Measurements from ENCODE around the gene NOTCH1.

Gene NOTCH1

DNA sequence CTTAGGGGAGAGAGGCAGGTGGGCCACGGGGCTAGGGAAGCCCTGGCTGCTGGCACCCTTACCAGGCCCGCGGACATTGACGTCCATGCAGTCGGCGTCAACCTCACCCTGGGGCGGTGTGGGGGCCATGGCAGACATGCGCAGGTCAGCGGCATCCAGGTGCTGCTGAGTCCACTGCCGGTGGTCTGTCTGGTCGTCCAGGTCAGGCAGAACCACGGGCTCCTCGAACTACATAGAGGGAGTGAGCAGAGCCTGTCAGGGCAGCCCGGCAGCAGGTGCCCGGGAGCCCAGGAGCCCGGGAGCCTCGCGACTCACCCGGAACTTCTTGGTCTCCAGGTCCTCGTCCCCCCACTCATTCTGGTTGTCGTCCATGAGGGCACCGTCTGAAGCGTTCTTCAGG is 44.2 kb downstream of the NOTCH1 start:
- DNase-seq (ENCODE audit: low read depth): no peak

DNA sequence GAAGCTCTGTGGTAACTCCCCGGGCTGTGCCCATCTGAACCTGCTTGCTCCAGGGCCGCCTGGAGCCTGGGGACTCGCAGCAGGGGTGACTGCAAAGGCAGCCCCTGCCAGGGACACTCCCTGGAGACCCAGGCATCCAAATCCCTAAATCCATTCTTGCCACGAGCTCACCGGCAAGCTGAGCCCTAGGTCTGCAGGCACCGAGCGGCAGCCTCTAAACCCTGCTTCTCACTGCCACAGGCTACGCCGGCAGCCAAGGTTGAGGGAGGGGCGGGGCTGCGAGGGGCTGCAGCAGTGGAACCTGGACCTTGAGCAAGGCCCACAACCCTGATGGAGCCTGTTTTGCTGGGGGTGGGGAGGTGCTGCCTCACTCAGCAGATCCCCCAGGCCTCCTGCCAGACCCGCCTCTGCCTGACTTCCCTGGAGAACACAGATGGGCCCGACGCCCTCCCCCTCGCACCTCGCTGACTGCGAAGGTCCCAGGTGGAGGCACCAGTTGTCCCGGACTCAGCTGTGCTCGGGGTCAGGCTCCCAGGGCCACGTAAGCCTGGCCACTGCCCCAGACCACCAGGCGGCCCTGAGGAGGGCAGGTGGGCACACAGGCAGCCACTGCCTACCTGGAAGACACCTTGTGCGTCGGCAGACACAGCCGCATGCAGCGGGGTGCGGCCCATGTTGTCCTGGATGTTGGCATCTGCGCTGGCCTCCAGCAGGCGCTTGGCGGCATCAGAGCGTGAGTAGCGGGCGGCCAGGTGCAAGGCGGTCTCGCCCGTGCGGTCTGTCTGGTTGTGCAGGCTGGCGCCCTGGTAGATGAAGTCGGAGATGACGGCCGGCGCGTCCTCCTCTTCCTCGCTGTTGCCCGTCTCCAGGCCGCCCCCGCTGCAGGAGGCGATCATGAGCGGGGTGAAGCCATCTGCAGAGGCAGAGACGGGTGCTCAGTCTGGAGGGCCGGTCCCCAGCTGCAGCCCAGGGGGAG is 45.6 kb downstream of the NOTCH1 start:
- DNase-seq (ENCODE audit: low read depth): no peak

DNA sequence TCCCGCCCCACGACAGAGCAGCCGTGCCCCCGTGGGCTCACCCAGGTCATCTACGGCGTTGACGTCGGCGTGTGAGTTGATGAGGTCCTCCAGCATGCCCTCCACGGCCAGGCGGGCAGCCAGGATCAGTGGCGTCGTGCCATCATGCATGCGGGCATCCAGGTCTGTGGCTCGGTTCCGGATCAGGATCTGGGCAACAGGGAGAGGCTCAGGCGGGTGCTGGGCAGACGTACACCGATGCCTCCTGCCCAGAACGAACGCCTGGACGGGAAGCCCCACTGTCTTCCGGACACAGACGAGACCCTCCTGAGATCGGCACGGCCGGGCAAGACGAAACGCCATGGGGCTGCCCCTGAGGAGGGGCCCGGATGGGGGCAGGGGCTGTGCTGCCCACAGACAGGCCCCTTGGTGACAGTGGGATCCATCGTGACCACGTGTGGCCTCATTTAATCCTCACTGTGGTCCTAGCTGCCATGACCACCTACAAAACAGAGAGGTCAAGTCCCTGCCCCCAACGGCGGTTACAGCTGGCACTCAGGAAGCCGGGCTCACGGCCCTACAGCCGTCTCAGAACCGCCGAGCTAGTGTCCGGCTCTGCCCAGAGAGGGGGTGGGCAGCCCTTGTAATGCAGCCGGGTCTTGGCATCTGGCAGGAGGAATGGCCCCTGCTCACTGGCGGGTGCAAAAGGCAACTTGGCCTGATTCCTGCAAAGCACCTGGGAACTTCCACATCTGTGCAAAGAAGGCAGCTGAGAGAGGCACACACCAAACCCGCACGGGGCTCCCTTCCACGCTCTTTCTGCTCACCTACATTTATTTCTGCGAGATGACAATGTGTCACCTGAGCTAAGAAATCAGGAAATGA is 46.5 kb downstream of the NOTCH1 start:
- DNase-seq (ENCODE audit: low read depth): no peak

- DNase-seq (ENCODE audit: low read depth): no peak
Observed at GRCh38 chr9:136497916-136498695, 47.7 kb downstream of the NOTCH1 start.

DNA sequence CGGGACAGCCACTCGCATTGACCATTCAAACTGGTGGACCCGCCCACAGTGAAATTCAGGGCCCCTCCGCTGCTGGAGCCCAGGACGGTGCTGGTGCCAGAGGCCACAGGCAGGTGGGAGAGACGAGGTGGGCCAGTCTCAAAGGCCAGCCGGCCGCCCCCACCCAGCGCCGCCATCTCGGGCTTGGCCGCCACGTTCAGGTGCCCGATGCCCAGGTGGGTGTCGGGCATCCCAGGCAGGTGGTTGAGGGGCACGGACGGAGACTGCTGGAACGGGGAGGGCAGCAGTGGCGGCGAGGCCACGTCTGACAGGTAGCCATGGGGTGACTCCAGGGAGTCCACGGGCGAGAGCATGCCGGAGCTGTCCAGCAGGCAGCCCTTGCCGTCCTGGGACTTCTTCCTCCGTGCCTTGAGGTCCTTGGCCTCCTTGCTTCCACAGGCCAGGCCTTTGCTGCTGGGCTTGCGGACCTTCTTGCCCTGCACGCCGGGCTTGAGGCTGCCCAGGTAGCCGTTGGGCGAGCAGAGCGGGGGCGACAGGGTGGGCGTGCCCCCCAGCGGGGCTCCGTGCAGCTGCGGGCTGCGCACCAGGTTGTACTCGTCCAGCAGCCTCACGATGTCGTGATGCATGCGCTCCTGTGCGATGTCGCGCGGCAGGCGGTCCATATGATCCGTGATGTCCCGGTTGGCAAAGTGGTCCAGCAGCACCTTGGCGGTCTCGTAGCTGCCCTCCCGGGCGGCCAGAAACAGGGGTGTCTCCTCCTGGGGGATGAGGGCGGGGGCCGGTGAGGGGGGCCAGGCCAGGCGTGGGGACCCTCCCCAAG is 48.8 kb downstream of the NOTCH1 start:
- no peak for DNase-seq (ENCODE audit: low read depth)

DNA sequence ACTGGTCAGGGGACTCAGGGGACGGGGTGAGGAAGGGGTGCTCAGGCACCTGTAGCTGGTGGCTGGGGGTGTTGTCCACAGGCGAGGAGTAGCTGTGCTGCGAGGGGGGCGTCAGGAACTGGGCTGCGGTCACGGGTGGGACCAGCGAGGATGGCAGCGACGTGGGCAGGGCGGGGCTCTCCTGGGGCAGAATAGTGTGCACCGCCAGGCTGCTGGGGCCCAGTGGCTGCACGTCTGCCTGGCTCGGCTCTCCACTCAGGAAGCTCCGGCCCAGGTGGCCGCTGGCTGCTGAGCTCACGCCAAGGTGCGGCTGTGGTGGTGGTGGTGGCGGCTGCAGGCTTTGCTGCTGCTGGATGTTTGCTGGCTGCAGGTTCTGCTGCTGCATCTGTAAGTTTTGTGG is 49.7 kb downstream of the NOTCH1 start:
- DNase-seq (ENCODE audit: low read depth): no peak

DNA sequence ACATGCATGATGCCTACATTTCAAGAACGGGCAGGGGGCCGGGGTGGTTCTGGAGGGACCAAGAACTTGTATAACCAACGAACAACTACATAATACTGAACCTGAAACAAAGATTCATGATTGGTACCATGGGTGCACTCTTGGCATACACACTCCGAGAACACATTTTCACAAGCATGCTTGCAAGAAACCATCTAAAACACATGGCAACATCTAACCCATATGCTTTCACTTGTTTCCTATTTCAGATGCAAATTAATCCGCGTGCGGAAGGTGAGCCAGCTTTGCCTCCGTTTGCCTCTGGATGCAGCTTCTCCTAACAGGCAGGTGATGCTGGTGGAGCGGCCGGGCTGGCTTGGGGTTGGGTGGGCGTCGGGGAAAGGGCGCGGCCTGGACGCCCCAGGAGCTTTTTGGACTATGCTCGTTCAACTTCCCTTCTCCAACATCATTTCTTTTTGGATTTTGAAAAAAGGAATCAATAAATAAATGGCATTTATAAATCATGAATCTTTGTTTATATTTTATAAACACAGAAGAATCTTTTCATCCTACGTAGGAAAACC is 50.5 kb downstream of the NOTCH1 start:
- no peak for DNase-seq (ENCODE audit: low read depth)

DNA sequence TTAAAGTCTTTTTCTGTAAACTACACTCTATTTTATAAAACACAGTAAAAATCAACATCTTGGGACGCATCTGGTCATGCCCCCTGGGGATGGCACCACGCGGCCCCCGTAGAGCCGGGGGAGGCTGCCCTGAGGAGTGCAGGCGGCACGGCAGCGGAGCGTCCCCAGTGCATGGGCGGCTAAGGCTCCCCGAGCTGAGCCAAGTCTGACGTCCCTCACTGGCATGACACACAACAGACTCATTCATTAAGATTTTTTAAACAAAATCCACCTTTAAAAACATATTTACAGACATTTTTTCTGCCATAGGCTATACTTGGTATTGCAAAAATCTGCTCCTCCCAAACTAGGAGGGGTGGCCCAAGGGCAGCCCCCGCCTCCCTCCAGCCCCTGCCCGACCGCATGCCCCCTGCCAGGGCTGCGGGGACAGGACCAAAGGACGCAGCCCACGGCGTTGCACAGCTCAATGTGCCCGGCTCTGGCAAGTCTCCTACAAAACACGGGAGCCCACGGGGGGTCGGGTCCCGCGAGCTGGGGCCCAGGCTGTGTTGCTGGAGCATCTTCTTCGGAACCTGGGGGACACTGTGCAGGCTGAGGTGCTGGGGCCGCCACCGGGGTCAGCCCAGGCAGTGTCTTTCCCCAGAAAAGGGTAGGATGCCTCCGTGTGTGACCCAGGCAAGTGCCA is 51.2 kb downstream of the NOTCH1 start:
- DNase-seq (ENCODE audit: low read depth): no peak

GRCh38 chr9:136494012-136494411 is 51.8 kb downstream of the NOTCH1 start:
- no peak for DNase-seq (ENCODE audit: low read depth)

- no peak for DNase-seq (ENCODE audit: low read depth)
Observed at GRCh38 chr9:136493567-136493971, 52.3 kb downstream of the NOTCH1 start.

- DNase-seq (ENCODE audit: low read depth): no peak
Observed at GRCh38 chr9:136492978-136493522, 52.8 kb downstream of the NOTCH1 start.

GRCh38 chr9:136489731-136490130 is 56.1 kb downstream of the NOTCH1 start:
- DNase-seq (ENCODE audit: low read depth): no peak

- peak; percentile 54 for DNase-seq (ENCODE audit: low read depth)
Observed at GRCh38 chr9:136488247-136489214, 57.3 kb downstream of the NOTCH1 start.

DNA sequence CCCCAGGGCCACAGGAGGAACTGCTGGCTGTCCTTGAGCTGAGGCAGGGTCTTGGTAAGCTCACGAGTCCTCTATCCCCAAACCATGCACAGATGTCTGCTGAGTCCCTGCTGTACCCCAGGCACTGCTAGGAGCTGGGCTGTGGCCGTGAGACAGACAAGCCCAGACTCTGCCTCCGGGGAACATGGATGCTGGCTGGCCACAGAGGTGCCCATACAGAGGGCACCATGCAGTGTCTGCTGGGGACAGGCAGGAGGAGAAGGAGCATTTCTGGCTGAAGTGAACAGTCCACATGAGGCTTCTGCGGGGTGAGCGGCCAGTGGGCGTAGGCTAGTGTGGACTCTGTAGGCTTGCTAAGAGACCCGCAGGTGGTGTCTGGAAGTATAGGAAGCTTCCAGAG is 58.2 kb downstream of the NOTCH1 start:
- no peak for DNase-seq (ENCODE audit: low read depth)

- DNase-seq (ENCODE audit: low read depth): no peak
Observed at GRCh38 chr9:136486823-136487620, 58.8 kb downstream of the NOTCH1 start.

DNA sequence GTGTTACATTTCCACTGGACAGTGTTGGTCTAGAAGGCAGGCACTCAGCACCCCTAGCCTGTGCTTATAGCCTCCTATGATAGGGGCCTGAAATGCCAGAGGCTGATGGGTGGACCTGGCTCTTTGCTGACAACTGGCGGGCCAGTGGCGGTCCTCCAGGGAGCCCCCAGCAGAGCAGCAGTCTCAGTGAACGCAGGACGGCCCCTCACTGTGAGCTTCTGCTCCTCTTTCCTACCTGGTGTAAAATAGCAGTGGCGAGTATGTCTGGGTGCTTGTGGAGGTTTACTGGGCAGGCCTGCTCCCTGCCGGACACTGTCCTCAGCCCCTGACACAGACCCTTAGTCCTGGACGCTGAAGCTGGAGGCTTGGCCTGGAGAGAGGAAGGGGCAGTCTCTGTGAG is 59.7 kb downstream of the NOTCH1 start:
- DNase-seq (ENCODE audit: low read depth): no peak

DNA sequence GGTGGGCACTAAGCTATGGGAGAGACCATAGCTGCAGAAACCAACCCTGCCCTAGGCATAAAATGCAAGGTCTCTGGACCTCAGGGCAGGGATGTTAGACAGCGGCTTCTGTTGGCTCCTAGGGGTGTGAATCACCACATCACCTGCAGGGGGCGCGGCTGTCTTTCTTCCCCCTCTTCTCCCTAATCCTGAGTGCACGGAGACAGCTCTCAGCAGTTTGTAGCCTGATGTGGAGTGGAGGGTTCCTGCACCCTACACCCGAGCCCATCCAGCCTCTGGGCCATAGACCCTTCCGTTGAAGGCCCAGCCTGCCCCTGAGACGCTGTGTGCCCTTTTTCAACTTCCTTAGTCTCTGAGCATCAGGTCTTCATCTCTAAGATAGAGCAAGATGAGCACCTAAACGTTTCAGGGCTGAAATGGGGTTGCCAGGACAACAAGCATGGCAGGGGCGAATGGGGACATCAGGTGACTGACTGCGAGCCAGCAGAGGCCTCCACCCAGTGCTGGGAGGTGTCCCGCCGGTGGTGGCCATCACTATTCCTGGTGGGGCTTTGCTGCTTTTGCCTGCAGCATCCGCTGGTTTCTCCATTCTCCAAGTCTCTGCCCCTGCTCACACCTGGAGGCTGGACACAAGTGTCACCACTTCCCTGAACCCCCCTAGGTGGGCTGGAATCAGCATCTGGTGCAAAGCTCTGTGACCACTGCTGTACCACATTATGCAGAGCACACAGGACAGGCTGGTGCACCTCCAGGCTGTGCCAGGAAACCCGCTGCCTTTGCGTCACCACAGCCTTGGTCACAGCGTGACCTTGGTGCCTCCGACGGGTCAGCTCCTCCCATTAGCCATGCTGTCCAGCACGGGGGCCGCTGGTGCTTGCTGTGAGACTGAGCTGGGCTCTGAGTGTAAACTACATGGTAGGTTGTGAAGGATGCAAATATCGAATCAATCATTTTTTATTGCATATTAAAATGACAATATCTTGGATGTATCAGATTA is 60.5 kb downstream of the NOTCH1 start:
- peak; percentile 77 for DNase-seq (ENCODE audit: low read depth)

Measured in stimulated activated CD8-positive, alpha-beta memory T cell treated with anti-CD3 and anti-CD28 coated beads, Interleukin-15, amount 100 ng/mL, for 24 hours (primary cell).